Stimulated activated CD8-positive, alpha-beta memory T cell treated with anti-CD3 and anti-CD28 coated beads, Interleukin-2, amount 100 ng/mL, for 1 hour (primary cell): ENCODE results near the gene PPIF.

Experiments
- DNase-seq, 2 donors: peaks; one replicate each; pipeline ENCODE4 v3.0.0-alpha.2; 2020; ENCODE audit warnings: low read depth in 2 of 2

PPIF gene

GRCh38 chr10:79313911-79314439, 33.3 kb upstream of the PPIF start:
- DNase-seq = no peak

- DNase-seq = no peak
Measured at GRCh38 chr10:79314761-79315601, 32.3 kb upstream of the PPIF start.

GRCh38 chr10:79315602-79315920, 31.7 kb upstream of the PPIF start:
- DNase-seq = no peak

- DNase-seq = no peak
Measured at GRCh38 chr10:79316671-79317431, 30.4 kb upstream of the PPIF start.

- DNase-seq = no peak
Measured at GRCh38 chr10:79318369-79318768, 28.9 kb upstream of the PPIF start.

- DNase-seq = no peak
Measured at GRCh38 chr10:79319115-79319771, 28.0 kb upstream of the PPIF start.

- no peak for DNase-seq
Measured at GRCh38 chr10:79320316-79320715, 27.0 kb upstream of the PPIF start.

GRCh38 chr10:79320820-79321493, 26.3 kb upstream of the PPIF start:
- no peak for DNase-seq

GRCh38 chr10:79321494-79321882, 25.8 kb upstream of the PPIF start:
- no peak for DNase-seq

- DNase-seq = no peak
Measured at GRCh38 chr10:79321951-79322350, 25.3 kb upstream of the PPIF start.

GRCh38 chr10:79322616-79323543, 24.4 kb upstream of the PPIF start:
- peak; percentile 59 to 65 for DNase-seq

- no peak for DNase-seq
Measured at GRCh38 chr10:79323602-79324001, 23.7 kb upstream of the PPIF start.

- no peak for DNase-seq
Measured at GRCh38 chr10:79324032-79324695, 23.1 kb upstream of the PPIF start.

GRCh38 chr10:79326361-79327089, 20.7 kb upstream of the PPIF start:
- no peak for DNase-seq

- DNase-seq = no peak
Measured at GRCh38 chr10:79327090-79327457, 20.2 kb upstream of the PPIF start.

- no peak for DNase-seq
Measured at GRCh38 chr10:79328147-79328701, 19.0 kb upstream of the PPIF start.

GRCh38 chr10:79328737-79329504, 18.3 kb upstream of the PPIF start:
- DNase-seq = no peak

GRCh38 chr10:79329529-79329928, 17.7 kb upstream of the PPIF start:
- DNase-seq = no peak

GRCh38 chr10:79331226-79331625, 16.0 kb upstream of the PPIF start:
- DNase-seq = no peak
